Stromal cell of bone marrow (primary cell): ENCODE data around the gene LRIG3.
A peak's percentile ranks its signal among the peaks of the same experiment; 100 is the strongest.

Experiments
- DNase-seq: peaks from one replicate; pipeline ENCODE4 v3.0.0-alpha.2; 2012; ENCODE audit warnings: low read depth

Gene LRIG3

DNA sequence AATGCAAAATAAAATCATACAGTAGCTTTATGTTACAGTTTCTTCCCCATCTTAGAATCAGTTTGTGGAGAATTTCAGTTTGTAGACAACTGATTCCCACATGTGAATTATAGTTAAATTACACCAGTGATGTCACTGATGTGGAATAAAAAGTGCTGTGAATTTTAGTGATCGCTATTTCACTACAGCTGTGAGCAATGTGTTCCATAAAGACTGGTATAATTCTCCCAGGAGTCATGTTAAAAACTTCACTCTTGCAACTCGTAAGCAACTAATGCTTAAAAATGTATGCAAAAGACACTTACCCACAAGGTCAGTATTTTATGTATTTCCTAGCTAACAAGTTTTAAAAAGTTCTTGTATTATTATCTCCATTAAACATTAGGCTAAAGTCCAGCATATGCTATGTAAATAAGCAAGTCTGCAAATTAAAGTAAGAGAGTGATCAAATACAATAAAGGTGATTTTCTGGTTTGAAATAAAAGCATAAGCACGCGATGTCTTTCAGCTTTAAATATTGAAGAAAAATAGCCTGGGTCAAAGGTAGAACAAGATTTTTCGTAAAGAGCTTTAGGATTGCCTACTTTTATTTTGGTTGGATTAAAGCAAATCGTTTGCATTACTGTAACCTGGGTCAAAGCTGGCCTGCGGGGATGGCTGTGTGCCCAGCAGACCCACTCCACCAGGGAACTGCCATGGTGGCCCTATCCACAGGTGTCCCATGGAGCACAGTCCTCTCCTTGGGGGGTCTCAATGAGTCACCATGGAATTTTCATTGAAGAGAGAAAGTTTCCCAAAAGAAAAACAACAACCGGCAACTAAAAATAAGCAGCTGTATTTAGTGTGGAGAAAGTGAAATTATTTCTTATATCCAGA, 12.7 kb upstream of the LRIG3 start:
- no peak for DNase-seq

DNA sequence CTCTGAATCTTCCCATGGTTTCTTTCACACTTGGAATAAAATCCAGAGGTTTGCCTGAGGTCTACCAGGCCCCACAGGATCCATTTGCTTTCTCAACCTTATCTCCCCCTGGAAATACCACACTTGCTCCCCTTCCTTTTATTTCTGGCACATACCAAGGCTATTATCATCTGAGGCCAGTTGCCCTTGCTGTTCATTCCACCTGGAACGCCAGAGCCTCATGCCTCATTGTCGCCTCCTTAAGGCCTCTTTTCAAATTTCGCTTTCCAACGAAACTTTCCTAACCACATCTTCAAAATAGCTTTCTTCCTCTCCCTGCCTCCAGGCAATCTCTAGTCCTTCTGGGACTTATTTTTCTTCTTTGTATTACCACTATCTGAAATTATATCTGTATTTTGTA, 11.2 kb upstream of the LRIG3 start:
- DNase-seq, result no peak

DNA sequence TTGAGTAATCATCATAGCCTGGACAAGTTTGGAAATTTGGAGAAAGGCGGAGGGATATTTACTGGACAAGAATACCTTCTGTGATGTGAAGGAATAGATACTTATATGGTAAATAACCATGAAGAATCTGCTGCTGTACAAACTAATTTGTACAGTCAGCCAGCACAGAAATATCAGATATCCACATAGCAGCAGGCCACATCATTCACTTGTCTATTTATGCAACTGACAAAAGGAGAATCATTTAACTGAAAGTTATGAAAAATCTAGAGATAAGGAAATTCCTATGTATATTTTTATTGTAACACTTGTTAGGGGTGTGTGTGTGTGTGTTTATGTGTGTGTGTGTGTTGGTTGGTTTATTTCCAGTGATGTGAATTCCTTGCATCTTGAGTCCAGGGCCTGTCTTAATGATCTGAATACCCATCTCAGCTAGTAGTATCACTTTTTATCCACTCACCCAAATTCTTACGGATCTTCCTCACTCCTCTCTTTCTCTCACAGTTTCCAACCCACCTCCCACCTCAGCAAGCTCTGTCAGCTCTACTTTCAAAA, 10.5 kb upstream of the LRIG3 start:
- DNase-seq, result no peak

DNA sequence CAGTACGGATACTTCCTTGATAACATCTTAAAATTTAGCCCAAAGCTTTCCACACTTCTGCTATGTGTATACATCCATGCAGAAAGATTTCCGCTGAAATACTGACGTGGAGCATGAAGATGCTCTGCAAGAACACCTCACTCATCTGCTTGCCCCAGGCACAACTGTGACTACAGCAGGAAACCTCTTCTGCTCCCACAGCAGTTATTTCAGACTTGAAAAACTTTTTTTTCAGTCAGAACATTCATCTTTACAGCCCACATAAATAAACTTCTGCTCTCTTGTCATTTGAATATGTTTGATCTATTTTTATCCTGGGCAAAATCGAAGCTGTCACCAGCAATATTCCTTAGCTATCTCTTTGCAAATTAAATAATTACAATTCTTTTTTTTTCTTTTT, 6.8 kb upstream of the LRIG3 start:
- DNase-seq, result no peak

DNA sequence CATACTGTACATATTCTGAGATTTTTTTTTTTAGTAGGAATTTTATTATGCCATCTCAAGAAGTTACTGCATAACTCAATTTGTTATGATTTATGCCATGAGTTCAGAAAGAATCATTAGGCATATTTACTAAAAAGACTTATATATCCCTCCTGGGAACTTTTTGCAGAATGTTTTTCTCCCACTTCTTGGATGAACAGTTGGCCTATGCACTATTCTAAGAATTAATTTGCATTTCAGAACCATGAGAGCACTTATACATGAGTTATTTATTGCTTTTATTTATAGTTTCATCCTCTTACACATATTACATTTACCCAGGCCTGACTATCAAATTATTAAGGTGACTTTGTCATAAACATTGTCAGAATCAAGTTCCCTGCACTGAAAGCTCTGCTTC, 6.3 kb upstream of the LRIG3 start:
- DNase-seq, result no peak

DNA sequence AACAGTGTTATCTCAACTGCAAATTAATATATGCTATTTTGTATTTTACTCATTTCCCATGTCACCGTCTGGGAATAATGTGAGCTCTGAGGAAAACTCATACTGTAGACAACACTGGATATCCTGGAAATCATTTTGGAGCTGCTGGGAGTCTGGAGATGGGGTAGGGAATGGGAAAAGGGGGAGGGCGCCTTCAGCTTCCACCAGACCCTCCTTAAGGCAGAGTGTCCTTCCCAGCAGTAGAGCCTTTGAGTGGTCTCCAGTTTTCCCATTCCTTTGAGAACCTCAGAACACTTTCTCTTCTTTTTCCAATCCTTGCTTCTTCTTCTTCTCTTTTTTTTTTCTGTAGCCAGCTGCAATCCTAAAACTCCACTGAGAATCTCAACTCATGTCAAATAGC, 5.4 kb upstream of the LRIG3 start:
- no peak for DNase-seq

DNA sequence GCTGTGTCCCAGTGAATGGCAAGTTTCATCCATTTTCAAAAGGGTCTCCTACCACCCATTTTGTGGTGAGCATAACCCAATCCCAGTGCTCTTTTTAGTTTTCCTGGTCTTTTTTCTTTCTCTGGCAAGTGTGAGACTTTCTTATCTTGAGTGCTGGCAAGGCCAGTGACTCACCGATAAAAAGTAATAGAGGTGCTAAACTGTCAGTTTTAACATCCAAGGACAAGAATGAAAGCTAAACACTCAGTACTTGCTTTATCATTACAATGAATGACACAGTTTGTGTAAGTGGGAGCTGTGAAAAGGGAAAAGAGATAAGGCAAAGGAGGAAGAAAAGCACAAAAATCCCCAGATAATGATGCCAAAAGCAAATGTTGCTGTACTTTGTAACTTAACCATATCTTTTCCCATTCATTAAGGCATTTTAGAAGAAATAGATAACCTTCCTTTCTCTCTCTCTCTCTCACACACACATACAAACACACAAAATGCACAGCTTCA, 4.9 kb upstream of the LRIG3 start:
- no peak for DNase-seq

DNA sequence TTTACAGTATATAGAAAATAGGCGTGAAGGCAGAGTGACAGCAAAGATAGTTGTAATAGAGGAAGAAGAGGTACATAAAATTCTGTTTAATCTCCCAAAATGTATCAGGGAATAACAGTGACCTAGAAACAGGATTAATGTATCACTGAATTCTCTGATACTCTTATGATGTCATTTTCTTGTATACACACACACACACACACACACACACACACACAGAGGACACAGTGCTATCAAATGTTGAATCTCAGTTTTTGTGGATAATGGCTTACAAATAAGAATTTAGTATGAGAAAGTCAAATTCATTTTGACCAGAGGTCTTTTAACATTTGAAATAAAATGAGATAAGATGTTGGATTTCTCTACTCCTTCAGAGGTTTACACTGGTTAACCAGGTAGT, 4.3 kb upstream of the LRIG3 start:
- no peak for DNase-seq

DNA sequence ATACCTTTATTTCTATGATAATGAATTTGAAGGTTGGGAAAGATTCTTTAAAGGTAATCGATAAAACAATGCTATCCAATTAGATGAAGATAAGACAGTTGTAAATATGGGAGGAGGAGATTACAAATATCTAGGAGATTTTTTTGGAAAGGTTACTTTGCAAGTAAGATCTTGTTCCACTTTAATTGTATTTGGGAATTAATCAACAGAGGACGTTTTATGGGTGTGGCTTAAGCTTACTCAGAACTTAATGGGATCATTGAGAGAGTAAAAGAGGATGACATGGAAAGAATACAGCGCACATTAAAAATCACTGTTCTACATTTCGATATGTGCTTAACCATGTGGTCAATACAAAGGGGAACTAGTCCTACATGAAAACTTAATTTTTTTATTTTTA, 3.5 kb upstream of the LRIG3 start:
- DNase-seq, result no peak

DNA sequence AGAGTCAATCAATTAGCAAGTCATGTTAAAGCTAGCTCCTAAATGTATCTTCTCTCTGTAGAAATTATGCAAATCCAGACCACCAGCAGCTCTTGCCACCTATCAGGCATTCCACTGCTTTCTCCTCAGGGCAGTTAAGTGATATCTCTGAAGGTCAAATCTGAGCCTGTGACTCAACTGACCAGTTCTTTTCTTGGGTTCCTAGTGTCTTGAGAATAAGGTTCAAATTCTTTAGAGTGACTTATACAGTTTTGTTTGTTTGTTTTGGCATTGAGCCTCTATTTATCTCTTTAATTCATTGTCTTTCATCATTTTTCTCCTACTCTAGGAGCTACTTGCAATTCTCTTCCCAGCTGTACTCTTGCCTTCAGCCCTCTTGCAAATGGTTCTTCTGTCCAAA, 2.5 kb upstream of the LRIG3 start:
- DNase-seq, result no peak

DNA sequence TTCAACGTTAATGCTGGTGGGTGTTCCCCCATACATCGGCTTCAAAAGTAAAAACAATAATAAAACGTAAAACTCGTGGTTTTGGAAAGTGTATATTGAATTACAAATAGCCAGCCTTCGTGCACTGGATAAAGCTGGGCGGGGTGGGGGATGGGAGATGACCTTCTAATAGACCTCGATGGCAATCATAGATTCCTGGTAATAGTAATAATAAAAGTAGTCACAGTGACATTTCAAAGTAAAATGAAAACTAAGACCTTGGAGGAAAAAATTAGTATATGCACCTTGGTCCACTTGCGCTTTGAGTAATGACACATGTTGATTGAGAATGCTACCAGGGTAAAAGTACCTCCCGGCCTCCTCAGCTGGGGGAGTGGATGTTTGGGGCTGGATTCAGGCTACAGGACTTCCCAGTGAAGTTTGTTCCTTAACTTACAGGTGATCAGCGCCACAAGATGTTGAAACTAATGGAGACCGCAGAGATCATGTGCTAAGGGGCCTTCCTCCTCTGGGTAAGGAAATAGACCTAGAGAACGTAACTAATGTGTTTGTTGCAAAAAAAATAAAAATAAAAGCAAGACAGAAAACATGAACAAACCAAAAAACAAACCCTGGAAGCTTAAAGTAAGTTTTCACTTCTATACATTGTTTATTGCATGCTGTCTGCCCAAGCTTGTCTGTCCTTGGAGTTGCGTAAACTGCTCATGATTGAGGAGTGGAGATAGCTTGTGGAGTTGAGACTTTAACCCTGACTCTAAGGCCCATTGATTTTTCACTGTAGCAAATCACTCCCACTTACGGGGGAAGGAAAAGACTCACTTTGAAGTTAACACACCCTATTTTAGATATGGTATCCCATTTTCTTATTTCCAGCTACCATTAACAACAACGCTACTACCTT, 907 bp upstream of the LRIG3 start:
- no peak for DNase-seq

DNA sequence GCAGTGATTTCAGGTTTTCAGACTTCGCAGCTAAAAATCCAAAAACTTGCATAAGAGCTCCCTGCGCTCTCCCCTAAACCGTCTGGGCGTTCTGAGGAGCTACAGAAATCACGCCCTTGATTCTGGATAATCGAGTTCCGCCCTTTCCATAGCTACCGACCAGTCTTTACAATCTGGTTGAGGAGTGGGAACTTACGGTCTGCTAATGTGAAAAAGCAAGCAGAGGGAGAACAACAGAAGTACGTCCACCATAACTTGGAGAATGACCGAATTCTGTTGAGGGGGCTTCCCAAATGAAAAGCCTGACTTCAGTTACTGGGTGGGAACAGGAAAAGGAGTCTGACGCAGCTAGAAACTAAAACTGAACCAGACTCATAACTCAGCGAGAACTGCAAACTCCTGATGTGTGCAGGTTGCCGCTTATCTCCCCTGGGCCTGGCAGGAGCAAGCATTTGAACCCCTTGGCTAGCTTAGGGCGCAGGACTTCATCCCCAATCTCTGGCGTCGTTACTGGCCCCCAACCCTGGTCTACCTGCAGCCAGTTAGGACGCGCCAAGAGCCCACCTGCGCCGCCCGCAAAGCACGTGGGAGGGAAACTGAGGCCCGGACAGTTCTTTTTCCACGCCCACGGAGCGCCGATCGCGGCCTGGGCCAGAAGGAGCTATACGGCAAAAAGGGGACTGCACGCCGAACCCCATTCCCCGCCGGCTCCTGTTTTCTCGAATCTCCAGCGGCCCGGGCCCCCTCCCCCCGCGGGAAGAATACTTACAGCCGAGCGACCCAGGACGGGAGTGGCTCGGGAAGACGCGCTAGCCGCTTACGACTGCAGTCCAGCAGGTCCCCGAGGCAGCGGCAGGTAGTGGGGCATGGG, 838 bp downstream of the LRIG3 start:
- DNase-seq, result no peak

DNA sequence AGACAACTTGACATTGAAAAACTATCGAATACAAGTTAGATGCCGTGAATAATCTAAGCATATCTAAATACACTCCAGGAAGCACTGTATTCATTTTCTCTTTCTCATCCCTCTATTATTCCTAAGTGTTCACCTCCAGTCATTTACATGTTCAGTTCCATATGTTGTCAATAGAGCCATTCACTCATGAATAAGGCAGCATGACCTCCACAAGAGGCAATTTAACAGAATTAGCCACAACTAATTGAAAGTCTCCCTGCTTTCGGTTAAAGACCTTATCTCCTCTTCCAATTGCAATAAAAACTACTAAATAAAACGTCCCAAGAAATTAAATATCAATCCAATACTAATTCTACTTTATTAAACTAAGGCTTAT, 1.8 kb downstream of the LRIG3 start:
- DNase-seq, result no peak

DNA sequence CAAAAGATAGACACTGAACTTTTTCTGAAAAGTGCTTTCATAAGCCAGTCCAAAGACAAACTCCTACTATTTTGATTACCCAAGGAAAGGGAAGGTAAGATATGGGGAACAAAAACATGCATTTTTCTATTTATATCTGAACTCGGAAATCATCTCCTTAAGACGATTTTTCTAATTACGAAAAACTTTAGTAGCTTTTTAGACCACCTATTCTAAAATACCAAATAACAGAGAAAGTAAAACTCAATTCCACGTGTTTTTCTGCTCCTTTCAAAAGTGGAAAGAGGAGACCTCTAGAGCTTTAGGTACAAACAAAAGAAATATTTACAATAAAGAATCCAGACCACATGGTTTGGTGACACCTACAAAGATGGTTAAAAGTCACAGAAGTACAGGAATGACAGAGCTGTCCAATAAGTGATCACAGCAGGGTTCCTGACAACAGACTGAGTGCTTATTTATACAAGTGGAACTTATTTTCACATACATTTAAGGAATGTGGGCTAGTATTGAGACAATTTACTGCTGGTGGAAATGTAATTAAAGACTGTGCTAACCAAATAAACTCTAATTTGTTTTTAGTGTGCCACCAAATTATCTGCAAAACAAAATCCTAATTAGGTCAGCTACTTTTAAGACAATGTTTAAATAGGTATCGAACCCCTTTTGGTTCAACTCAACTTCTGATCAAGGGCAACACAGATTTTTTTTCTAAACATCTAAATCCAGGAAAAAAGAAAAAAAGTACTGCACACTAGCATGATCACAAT, 2.4 kb downstream of the LRIG3 start:
- DNase-seq, result no peak

DNA sequence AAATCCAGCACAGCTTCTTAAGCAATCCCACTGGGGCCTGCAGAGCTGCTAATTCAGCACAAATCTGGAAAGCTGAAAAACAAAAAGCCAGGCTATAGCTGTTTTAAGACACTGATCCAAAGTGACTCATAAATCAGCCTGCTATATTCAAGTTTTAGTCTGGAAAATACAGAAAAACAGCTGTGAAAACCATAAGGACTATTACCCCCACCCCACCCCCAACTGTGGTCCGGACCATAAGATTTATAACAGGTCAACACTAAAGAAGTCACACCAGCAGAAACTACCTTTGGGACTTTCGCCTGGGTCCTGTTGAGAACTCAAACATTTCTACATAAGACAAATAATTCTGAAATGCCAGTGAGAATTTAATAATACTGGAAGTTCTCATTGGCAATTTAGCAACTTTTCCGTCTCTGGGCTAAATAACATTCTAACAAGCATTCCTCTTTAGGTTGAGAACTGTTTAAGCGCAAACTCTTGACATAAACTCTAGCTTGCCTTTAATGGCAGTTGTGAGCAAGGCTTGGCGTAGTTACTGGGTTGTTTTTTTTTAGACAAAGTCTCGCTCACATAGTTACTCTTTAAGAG, 3.3 kb downstream of the LRIG3 start:
- DNase-seq, result peak; percentile 82

DNA sequence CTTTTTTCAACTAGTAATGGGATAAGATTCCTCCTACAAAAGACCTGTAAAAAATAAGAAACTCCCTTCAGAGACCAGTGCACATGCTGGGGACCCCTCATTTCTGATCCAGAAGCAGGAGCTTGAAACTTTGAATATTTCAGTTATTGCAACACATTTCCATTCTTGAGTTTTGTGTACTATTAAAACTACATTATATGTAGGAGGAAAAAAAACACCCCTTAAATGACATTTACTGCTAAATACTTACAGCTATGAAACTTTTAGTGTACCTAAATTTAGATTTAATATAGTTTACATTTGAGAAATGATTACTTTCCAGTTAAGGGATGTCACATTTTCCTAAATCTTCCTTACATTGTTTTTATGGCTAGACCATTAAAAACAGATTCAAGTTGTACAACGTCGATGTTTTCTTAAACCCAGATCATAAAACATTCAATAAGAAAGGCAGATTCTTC, 4.1 kb downstream of the LRIG3 start:
- no peak for DNase-seq

DNA sequence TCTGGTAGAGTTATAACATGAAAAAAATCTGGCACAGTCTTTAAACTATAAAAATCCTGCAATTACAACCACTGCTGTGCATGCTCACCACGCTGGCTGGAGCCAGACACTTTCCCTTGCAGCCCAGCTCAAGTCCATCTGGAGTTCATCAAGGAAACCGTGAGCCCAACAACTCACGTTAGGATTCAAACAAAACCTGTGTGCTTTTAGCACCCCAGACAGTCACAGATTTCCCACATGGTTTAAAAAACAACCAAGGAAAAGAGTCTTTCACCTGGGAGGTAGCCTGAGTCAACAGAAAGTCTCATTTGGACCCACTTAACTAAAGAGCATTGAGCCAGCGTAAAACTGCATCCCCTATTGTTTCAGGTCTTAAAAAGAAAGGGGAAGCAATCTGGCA, 4.7 kb downstream of the LRIG3 start:
- peak; percentile 69 for DNase-seq

DNA sequence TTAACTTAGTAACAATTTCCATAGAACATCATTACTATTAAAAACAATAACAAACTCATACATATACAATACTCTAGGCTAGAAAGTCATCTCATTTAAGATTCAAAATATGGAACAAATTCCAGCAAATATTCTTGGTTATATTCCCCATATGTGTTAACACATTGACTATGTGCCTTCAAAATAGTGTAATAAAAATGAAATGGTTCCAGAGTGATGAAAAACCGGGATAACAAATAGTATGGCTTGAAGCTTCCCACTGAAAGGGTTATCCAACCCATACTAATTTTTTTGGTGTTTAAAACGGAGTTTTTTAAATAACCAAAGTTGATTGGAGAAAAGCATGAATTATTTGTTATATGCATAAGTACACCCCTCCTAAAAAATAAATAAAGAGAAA, 5.3 kb downstream of the LRIG3 start:
- DNase-seq, result no peak

DNA sequence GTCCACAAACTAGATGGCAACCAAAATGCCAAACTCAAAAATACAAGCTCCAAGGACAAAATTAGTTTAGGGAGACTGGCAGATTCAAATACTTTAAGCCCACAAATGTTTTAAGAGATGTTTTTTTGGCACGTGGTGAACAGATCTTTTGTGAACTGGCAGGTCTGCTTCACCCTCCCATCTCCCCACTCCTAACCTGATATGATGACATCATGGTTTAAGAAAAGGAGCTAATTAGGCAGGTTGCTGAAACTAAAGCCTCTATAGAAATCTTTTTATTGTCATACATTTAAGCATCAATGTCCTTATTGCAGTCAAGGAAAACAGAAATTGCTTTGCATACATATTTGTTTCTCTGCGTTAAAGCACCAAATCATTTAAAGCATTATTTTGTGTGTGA, 5.8 kb downstream of the LRIG3 start:
- no peak for DNase-seq

DNA sequence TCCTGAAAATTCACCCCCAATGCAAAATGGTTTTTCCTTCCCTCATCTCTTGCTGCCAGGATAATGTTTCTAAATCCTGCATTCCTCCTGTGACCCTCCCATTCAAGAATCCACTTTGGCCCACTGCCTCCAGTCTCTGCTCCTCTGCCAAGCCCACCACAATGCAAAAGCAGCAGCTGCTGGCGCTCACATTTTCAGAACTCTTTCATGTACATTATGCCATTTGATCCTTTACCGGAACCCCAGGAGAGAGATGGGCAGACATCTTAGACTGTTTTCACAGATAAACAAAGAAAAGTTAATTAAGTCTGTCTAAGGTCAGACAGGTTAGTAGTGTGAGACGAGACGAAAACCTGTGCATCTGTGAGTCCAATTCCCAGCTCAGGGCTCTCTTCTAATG, 12.9 kb downstream of the LRIG3 start:
- DNase-seq, result no peak

DNA sequence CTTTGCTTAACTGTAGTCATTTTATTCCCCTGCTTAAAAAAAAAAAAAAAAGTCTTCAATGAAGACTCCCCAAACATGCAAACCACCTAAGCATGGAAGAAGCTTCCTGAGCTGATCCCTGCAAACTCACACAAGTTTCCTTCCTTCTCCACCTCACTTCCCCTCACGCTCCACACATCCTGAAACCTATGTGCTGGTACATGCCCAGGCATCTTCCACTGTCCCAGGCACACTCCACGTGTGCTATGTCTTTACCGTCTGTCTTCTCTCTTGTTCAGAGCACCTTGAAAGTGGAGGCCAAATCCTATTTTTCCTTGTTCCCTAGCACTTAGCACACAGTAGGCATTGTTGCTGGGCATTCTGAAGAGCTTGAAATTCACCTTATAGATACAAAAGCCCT, 13.4 kb downstream of the LRIG3 start:
- DNase-seq, result no peak
